GM21576 (cell line): ENCODE measurements around the gene ZBED4.

Experiments used
- ATAC-seq: cut with Tn5 transposase; IDR thresholded peaks from one replicate; pipeline ENCODE4 v1.9.1; 2021; ENCODE audit warnings: mild to moderate bottlenecking, moderate library complexity; ENCODE audit not compliant: unreplicated experiment

ZBED4 gene

GRCh38 chr22:49853981-49854831, 562 bp downstream of the ZBED4 start:
- ATAC-seq: peak; percentile 27

GRCh38 chr22:49855251-49855911, 1.7 kb downstream of the ZBED4 start:
- no peak for ATAC-seq

- no peak for ATAC-seq
These were observed 2.7 kb downstream of the ZBED4 start for GRCh38 chr22:49856343-49856742.

- no peak for ATAC-seq
These were observed 3.3 kb downstream of the ZBED4 start for GRCh38 chr22:49856766-49857618.

GRCh38 chr22:49858827-49859226, 5.2 kb downstream of the ZBED4 start:
- ATAC-seq: no peak

GRCh38 chr22:49861642-49862495, 8.2 kb downstream of the ZBED4 start:
- no peak for ATAC-seq

GRCh38 chr22:49862496-49862776, 8.8 kb downstream of the ZBED4 start:
- no peak for ATAC-seq

- no peak for ATAC-seq
These were observed 10.3 kb downstream of the ZBED4 start for GRCh38 chr22:49863931-49864330.

- no peak for ATAC-seq
These were observed 11.5 kb downstream of the ZBED4 start for GRCh38 chr22:49865156-49865555.

- ATAC-seq: no peak
These were observed 12.5 kb downstream of the ZBED4 start for GRCh38 chr22:49866134-49866533.

GRCh38 chr22:49866646-49867045, 13.0 kb downstream of the ZBED4 start:
- ATAC-seq: no peak

GRCh38 chr22:49867303-49868265, 13.9 kb downstream of the ZBED4 start:
- ATAC-seq: no peak

- no peak for ATAC-seq
These were observed 15.6 kb downstream of the ZBED4 start for GRCh38 chr22:49869086-49869830.

- ATAC-seq: no peak
These were observed 16.4 kb downstream of the ZBED4 start for GRCh38 chr22:49869845-49870712.

- ATAC-seq: no peak
These were observed 17.8 kb downstream of the ZBED4 start for GRCh38 chr22:49871482-49871881.

GRCh38 chr22:49872347-49872746, 18.7 kb downstream of the ZBED4 start:
- ATAC-seq: no peak

GRCh38 chr22:49873228-49873940, 19.7 kb downstream of the ZBED4 start:
- ATAC-seq: no peak
